K562 (cell line): Measurements from ENCODE around the gene RTBDN. TPM values are rescaled to one million over a fixed set of nuclear protein-coding genes. Genes with fewer than 3 reads are reported as not detected.
A peak's percentile ranks its signal among the peaks of the same experiment; 100 is the strongest.

Source experiments
- ATAC-seq: fragments of 200-7000 bp; cut with Tn5 transposase; 3 replicates; pipeline ENCODE4 v1.9.1; 2020; ENCODE audit warnings: moderate library complexity
- BruUV-seq: library from RNA; stranded (reverse); fragments of 400-500 nt; replicated peaks from 2 replicates; lab custom pipeline; 2021; lab: Mats Ljungman, UMichigan
- CTCF ChIA-PET: fragments of 300-600 bp; formaldehyde crosslinking; extraction: SDS; loops from one replicate; lab custom pipeline; 2021; ENCODE audit warnings: low intra/inter-chr PET ratio; lab: Yijun Ruan, JAX
- POLR2A ChIA-PET: fragments of 300-600, 350-650 bp; sonication (Branson Sonifier 250); formaldehyde crosslinking; extraction: SDS; loops from one replicate; lab custom pipeline; 2021; ENCODE audit warnings: antibody characterized with exemption, inconsistent platforms; lab: Yijun Ruan, JAX
- DNase-seq, 4 experiments: peaks; one replicate each; pipeline versions ENCODE4 v3.0.0 to v3.0.0-alpha.2; 2011 to 2018; ENCODE audit warnings: low spot score in 3 of 4, mixed read lengths in 3 of 4; ENCODE audit errors: extremely low read depth in 1 of 4
- FAIRE-seq: peaks from 2 replicates; lab custom pipeline; 2011; peaks lifted over from hg19 to GRCh38; lab: Jason Lieb, UNC
- H2AFZ ChIP-seq: 2 replicates; pipeline ENCODE4 v1.6.0; 2011; ENCODE audit warnings: low read depth, low read length, control low read depth, inconsistent platforms
- H3K27ac ChIP-seq: fragments of 200-600 bp; 3 replicates; pipeline ENCODE4 v1.8.0; 2011; ENCODE audit warnings: low read depth, mild to moderate bottlenecking, control low read depth, inconsistent platforms, low read length, moderate library complexity, mixed read lengths; ENCODE audit errors: extremely low read depth
- H3K27me3 ChIP-seq, 2 experiments: fragments of 300-600 bp in 1 of 2; 2 replicates in 1 of 2; 3 replicates in 1 of 2; pipeline versions ENCODE4 v1.6.0 to v1.8.0; 2011; ENCODE audit warnings: inconsistent platforms in 2 of 2, low read length in 2 of 2, mild to moderate bottlenecking in 1 of 2, mixed read lengths in 1 of 2, moderate library complexity in 1 of 2; ENCODE audit not compliant: control insufficient read depth in 2 of 2, insufficient read depth in 2 of 2
- H3K36me3 ChIP-seq: fragments of 300-600 bp; 3 replicates; pipeline ENCODE4 v1.8.0; 2011; ENCODE audit warnings: mild to moderate bottlenecking, low read length, inconsistent platforms; ENCODE audit not compliant: control insufficient read depth, insufficient read depth
- H3K4me1 ChIP-seq, 2 experiments: fragments of 200-600 bp in 1 of 2; replicated peaks in 1 of 2; 2 replicates in 1 of 2; 3 replicates in 1 of 2; pipeline versions ENCODE4 v1.5.1 to v1.8.0; 2011; ENCODE audit warnings: inconsistent platforms in 2 of 2, low read length in 2 of 2, mild to moderate bottlenecking in 1 of 2, mixed read lengths in 1 of 2, moderate library complexity in 1 of 2; ENCODE audit not compliant: control insufficient read depth in 2 of 2, insufficient read depth in 2 of 2
- H3K4me2 ChIP-seq: 2 replicates; pipeline ENCODE4 v1.6.1; 2011; ENCODE audit warnings: low read length, control low read depth, inconsistent platforms, mixed read lengths; ENCODE audit not compliant: insufficient read depth
- H3K4me3 ChIP-seq: fragments of 200-600 bp; sonication (generic), shearing (Covaris generic); 2 replicates; pipeline ENCODE4 v1.5.1; 2016; ENCODE audit warnings: control low read depth, inconsistent platforms
- H3K79me2 ChIP-seq: fragments of 200-600 bp; 3 replicates; pipeline ENCODE4 v1.8.0; 2011; ENCODE audit warnings: low read length, inconsistent platforms; ENCODE audit not compliant: control insufficient read depth, insufficient read depth
- H3K9ac ChIP-seq, 2 experiments: 2 replicates each; pipeline versions ENCODE4 v1.6.0 to v1.6.1; 2011; ENCODE audit warnings: low read depth in 2 of 2, low read length in 2 of 2, control low read depth in 1 of 2, inconsistent platforms in 1 of 2, mild to moderate bottlenecking in 1 of 2, mixed read lengths in 1 of 2; ENCODE audit not compliant: insufficient read depth in 1 of 2
- H3K9me1 ChIP-seq: one replicate; pipeline ENCODE4 v1.6.0; 2011; ENCODE audit warnings: inconsistent platforms, mild to moderate bottlenecking, low read length, moderate library complexity; ENCODE audit not compliant: control insufficient read depth, insufficient read depth
- H3K9me3 ChIP-seq: replicated peaks from 2 replicates; pipeline ENCODE4 v1.5.1; 2011; ENCODE audit warnings: low read depth, low read length, inconsistent platforms; ENCODE audit not compliant: control insufficient read depth, insufficient read depth
- H4K20me1 ChIP-seq: replicated peaks from 2 replicates; pipeline ENCODE4 v1.6.1; 2011; ENCODE audit warnings: low read length, inconsistent platforms, mixed read lengths; ENCODE audit not compliant: control insufficient read depth, insufficient read depth
- CREBBP ChIP-seq: IDR thresholded peaks from one replicate; pipeline ENCODE4 v1.6.1; 2012; ENCODE audit warnings: low read depth, mild to moderate bottlenecking, control low read depth, inconsistent platforms, low read length
- DMBX1 ChIP-seq: fragments of 250-450 bp; sonication (Bioruptor Pico); IDR thresholded peaks from 2 replicates; pipeline ENCODE4 v1.8.0; 2022; ENCODE audit warnings: inconsistent platforms, mild to moderate bottlenecking, moderate library complexity, borderline replicate concordance
- HMG20B ChIP-seq: fragments of 250-450 bp; sonication (Bioruptor Pico); IDR thresholded peaks from 2 replicates; pipeline ENCODE4 v1.5.0; 2021; ENCODE audit warnings: mild to moderate bottlenecking
- HNRNPL ChIP-seq: fragments of 200-400 bp; formaldehyde crosslinking; IDR thresholded peaks from 2 replicates; pipeline ENCODE4 v1.6.1; 2017; ENCODE audit warnings: low read depth, mild to moderate bottlenecking, low read length
- LEF1 ChIP-seq: fragments of 450-650 bp; IDR thresholded peaks from 2 replicates; pipeline ENCODE4 v1.6.1; 2016; ENCODE audit warnings: mild to moderate bottlenecking
- OTX1 ChIP-seq: fragments of 450-650 bp; formaldehyde crosslinking; IDR thresholded peaks from 2 replicates; pipeline ENCODE4 v1.4.0; 2022; ENCODE audit warnings: mild to moderate bottlenecking
- PRMT5 ChIP-seq: sonication (generic); formaldehyde crosslinking; IDR thresholded peaks from 2 replicates; pipeline ENCODE4 v1.5.0; 2020; ENCODE audit warnings: missing genetic modification reagents
- TBP ChIP-seq: optimal IDR thresholded peaks from 2 replicates; pipeline ENCODE3; 2011; ENCODE audit warnings: low read depth, low read length, improper control_type of control experiment
- WGBS: fragments of 100-300 bp; shearing (Covaris generic); methylation state at CpG from one replicate; pipeline ENCODE4 v1.1.6; 2016; ENCODE audit warnings: low coverage, mixed read lengths; ENCODE audit not compliant: insufficient coverage; ENCODE audit errors: missing lambda C conversion rate; 5-methylcytosine and 5-hydroxymethylcytosine counted together
- in situ Hi-C: fragments of 300-500 bp; cut with MboI; formaldehyde crosslinking; loops from 4 replicates; pipeline ENCODE4 v1.15.0; 2018; ENCODE audit warnings: inconsistent platforms, mixed read lengths
- intact Hi-C: fragments of 100-400 bp; cut with micrococcal nuclease; formaldehyde crosslinking; loops from 2 replicates; pipeline ENCODE4 v1.14.2; 2022
- polyA plus RNA-seq, 8 experiments: library from polyadenylated mRNA; depleted of rRNA in 4 of 8; stranded (reverse) in 5 of 8; unstranded in 3 of 8; fragments of >200 nt; fragmentation: Nextera tagmentation in 2 of 8; fragmentation: Illumina TruSeq in 1 of 8; extraction: Ambion mirVana in 2 of 8; extraction: Trizol in 1 of 8; gene quantifications; 2 replicates each; pipeline versions ENCODE4 v1.2.1 to v1.2.3, GENCODE V29; 2011 to 2014; ENCODE audit warnings: inconsistent platforms in 1 of 8, missing spikeins in 1 of 8
- total RNA-seq, 7 experiments: library from RNA; depleted of rRNA in 6 of 7; stranded (reverse); fragments of >200 nt in 6 of 7; fragmentation: Illumina TruSeq in 2 of 7; extraction: Trizol in 2 of 7; gene quantifications; 2 replicates each; pipeline versions ENCODE4 v1.2.1 to v1.2.3, GENCODE V29; 2011 to 2021; ENCODE audit warnings: low replicate concordance in 1 of 7
- TF ChIP-seq, protein P1 (sequence below): fragments of 450-650 bp; formaldehyde crosslinking; conservative IDR thresholded peaks from 2 replicates; pipeline ENCODE4 v1.4.0; 2022; ENCODE audit warnings: mild to moderate bottlenecking, missing genetic modification characterization
- TF ChIP-seq, protein P2 (sequence below), 2 experiments: fragments of 450-650 bp; IDR thresholded peaks; 2 replicates each; pipeline ENCODE4 v1.6.1; 2016
- TF ChIP-seq, protein P3 (sequence below): fragments of 250-450 bp; sonication (Bioruptor Pico); IDR thresholded peaks from 2 replicates; pipeline ENCODE4 v1.4.0; 2020
- TF ChIP-seq, protein P4 (sequence below): fragments of 250-450 bp; sonication (Bioruptor Pico); IDR thresholded peaks from 2 replicates; pipeline ENCODE4 v1.8.0; 2021; ENCODE audit warnings: moderate library complexity, mild to moderate bottlenecking, inconsistent platforms
- TF ChIP-seq, protein P5 (sequence below): sonication (generic); formaldehyde crosslinking; IDR thresholded peaks from 2 replicates; pipeline ENCODE4 v1.9.0; 2022; ENCODE audit warnings: mild to moderate bottlenecking, missing genetic modification reagents

Gene RTBDN
- total and polyA plus RNA-seq, 9 of the 15 experiments (the other 6 are each of a cell fraction or from before 2014, with no cell fraction given), result 0.20 to 2.3 (median 0.72) TPM; not detected in 1

DNA sequence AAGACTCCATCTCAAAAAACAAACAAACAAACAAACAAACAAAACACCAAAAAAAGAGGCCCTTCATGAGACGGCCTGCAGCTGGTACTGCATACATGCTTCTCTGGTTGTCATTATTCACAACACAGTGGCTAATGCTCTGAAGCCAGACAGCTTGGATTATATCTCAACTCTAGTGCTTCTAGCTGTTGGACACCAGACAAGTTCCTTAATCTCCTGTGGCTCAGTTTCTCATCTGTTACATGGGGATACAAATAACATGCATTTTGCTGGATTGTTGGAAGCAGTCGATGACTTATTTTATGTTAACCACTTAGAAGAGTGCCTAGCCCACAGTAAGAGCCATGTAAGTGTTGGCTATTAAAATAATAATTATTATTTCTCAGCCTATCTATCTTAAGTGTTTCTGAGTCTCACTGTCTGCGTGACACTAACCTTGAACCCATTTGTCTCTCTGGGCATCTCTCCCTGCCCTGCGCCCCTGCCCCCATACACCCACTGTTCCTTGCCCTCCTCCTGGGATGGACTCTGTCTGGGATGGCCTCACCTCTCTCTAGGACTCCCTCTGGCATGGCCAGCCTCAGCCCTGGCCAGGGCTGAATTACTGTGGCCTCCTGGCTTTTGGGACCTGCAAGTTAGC is 46.2 kb downstream of the RTBDN start:
- TF ChIP-seq LEF1, result no peak
- TF ChIP-seq, protein P1, sequence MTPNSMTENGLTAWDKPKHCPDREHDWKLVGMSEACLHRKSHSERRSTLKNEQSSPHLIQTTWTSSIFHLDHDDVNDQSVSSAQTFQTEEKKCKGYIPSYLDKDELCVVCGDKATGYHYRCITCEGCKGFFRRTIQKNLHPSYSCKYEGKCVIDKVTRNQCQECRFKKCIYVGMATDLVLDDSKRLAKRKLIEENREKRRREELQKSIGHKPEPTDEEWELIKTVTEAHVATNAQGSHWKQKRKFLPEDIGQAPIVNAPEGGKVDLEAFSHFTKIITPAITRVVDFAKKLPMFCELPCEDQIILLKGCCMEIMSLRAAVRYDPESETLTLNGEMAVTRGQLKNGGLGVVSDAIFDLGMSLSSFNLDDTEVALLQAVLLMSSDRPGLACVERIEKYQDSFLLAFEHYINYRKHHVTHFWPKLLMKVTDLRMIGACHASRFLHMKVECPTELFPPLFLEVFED (CRISPR knock-in tag), result 0 out of 2 replicates have a peak, but pooled peaks have one; percentile 20
- no peak for TF ChIP-seq TBP
- TF ChIP-seq, protein P2, sequence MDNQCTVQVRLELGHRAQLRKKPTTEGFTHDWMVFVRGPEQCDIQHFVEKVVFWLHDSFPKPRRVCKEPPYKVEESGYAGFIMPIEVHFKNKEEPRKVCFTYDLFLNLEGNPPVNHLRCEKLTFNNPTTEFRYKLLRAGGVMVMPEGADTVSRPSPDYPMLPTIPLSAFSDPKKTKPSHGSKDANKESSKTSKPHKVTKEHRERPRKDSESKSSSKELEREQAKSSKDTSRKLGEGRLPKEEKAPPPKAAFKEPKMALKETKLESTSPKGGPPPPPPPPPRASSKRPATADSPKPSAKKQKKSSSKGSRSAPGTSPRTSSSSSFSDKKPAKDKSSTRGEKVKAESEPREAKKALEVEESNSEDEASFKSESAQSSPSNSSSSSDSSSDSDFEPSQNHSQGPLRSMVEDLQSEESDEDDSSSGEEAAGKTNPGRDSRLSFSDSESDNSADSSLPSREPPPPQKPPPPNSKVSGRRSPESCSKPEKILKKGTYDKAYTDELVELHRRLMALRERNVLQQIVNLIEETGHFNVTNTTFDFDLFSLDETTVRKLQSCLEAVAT (IDR thresholded peaks at IDR 0.05), result no peak
- TF ChIP-seq, protein P3, sequence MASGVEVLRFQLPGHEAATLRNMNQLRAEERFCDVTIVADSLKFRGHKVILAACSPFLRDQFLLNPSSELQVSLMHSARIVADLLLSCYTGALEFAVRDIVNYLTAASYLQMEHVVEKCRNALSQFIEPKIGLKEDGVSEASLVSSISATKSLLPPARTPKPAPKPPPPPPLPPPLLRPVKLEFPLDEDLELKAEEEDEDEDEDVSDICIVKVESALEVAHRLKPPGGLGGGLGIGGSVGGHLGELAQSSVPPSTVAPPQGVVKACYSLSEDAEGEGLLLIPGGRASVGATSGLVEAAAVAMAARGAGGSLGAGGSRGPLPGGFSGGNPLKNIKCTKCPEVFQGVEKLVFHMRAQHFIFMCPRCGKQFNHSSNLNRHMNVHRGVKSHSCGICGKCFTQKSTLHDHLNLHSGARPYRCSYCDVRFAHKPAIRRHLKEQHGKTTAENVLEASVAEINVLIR, result no peak
- 0 out of 2 replicates have a peak, but pooled peaks have one; percentile 20 for TF ChIP-seq OTX1 (CRISPR knock-in tag)
- TF ChIP-seq CREBBP, result no peak
- peak; percentile 33; the same call in 1 of the 2 replicates for TF ChIP-seq DMBX1 (CRISPR knock-in tag)
- no peak for TF ChIP-seq HMG20B (CRISPR knock-in tag)
- TF ChIP-seq, protein P4, sequence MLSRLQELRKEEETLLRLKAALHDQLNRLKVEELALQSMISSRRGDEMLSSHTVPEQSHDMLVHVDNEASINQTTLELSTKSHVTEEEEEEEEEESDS (CRISPR knock-in tag), result no peak
- no peak for TF ChIP-seq HNRNPL
- TF ChIP-seq PRMT5 (CRISPR knock-in tag), result no peak
- TF ChIP-seq, protein P5, sequence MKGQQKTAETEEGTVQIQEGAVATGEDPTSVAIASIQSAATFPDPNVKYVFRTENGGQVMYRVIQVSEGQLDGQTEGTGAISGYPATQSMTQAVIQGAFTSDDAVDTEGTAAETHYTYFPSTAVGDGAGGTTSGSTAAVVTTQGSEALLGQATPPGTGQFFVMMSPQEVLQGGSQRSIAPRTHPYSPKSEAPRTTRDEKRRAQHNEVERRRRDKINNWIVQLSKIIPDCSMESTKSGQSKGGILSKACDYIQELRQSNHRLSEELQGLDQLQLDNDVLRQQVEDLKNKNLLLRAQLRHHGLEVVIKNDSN (CRISPR knock-in tag), result 0 out of 2 replicates have a peak, but pooled peaks have one; percentile 18
- TF ChIP-seq, all 486 proteins: peak for 4
- Histone ChIP-seq H3K4me2 (peak overlapping the region; percentile 82), H3K79me2 (peaks cover 30% of the 10 kb centered on the region), H3K9me1 (no peaks in the 10 kb centered on the region), H3K9ac (peak overlapping the region; percentile 73 to 87), H3K27ac (peak overlapping the region; percentile 89), H3K9me3 (no peaks in the 10 kb centered on the region), H4K20me1 (peaks cover 13% of the 10 kb centered on the region; the same call in 1 of the 2 replicates), H3K27me3 (no peaks in the 10 kb centered on the region), H3K36me3 (no peaks in the 10 kb centered on the region), H2AFZ (peak overlapping the region; percentile 76), H3K4me1 (peaks cover 65 to 88% of the 10 kb centered on the region in 2 experiments), H3K4me3 (peak overlapping the region; percentile 83; the same call in 1 of the 2 replicates)
- FAIRE-seq (peak; percentile 65), DNase-seq (peak in 1 of 4 experiments; percentile 55), ATAC-seq (no peak)
- in situ Hi-C loops (no loop called here), intact Hi-C loops (no loop called here)
- CTCF ChIA-PET, result interaction anchor here (1.6 kb wide), 1 partner anchor 13 kb away, joined by 5 read pairs; the partner anchor contains the start of gene HOOK2
- 36% methylated on average over 4 of the region's 4 CpGs for WGBS
- BruUV-seq, result no TSS peak
- POLR2A ChIA-PET, result interaction anchor here (0.6 to 2.3 kb wide), 8 partner anchors 10 to 606 kb away, joined by 3 to 15 read pairs (median 4); no protein-coding TSS in a partner anchor
